MM.1S (cell line): ENCODE results near the gene RREB1.
A peak's percentile ranks its signal among the peaks of the same experiment; 100 is the strongest.
"Not testable (repeated sequence)": the region's sequence is repeated elsewhere in the genome, so short reads cannot be mapped to it uniquely, and the experiment has no call there.

Experiments
- DNase-seq: peaks from one replicate; pipeline ENCODE4 v3.0.0-alpha.2; 2015
- H2AFZ ChIP-seq: fragments of 300-600 bp; sonication (generic); 2 replicates; pipeline ENCODE4 v1.6.0; 2016; ENCODE audit warnings: antibody characterized with exemption, low read length
- H3F3A ChIP-seq: fragments of 300-600 bp; sonication (generic); 2 replicates; pipeline ENCODE4 v1.6.1; 2016; ENCODE audit warnings: mild to moderate bottlenecking, antibody characterized with exemption, low read length, moderate library complexity, mixed read lengths; ENCODE audit not compliant: insufficient read depth
- H3K27ac ChIP-seq: fragments of 300-600 bp; sonication (generic); 2 replicates; pipeline ENCODE4 v1.5.1; 2016; ENCODE audit warnings: mild to moderate bottlenecking, low read length
- H3K27me3 ChIP-seq: fragments of 300-600 bp; sonication (generic); replicated peaks from 2 replicates; pipeline ENCODE4 v1.6.0; 2016; ENCODE audit warnings: low read length; ENCODE audit not compliant: insufficient read depth
- H3K36me3 ChIP-seq: fragments of 300-600 bp; sonication (generic); replicated peaks from 2 replicates; pipeline ENCODE4 v1.6.1; 2016; ENCODE audit warnings: mild to moderate bottlenecking, low read length, mixed read lengths; ENCODE audit not compliant: insufficient read depth
- H3K4me1 ChIP-seq: fragments of 300-600 bp; sonication (generic); 2 replicates; pipeline ENCODE4 v1.6.1; 2016; ENCODE audit warnings: low read length, mixed read lengths
- H3K4me2 ChIP-seq: fragments of 300-600 bp; sonication (generic); 2 replicates; pipeline ENCODE4 v1.6.0; 2016; ENCODE audit warnings: low read depth, low read length
- H3K4me3 ChIP-seq: fragments of 300-600 bp; sonication (generic); 2 replicates; pipeline ENCODE4 v1.5.1; 2016; ENCODE audit warnings: low read length, mixed read lengths
- H3K79me2 ChIP-seq: fragments of 300-600 bp; sonication (generic); 2 replicates; pipeline ENCODE4 v1.6.1; 2016; ENCODE audit warnings: mixed run types, low read length, mixed read lengths
- H3K9ac ChIP-seq: fragments of 300-600 bp; sonication (generic); 2 replicates; pipeline ENCODE4 v1.6.1; 2016; ENCODE audit warnings: low read length, mixed read lengths
- H3K9me2 ChIP-seq: fragments of 300-600 bp; sonication (generic); replicated peaks from 2 replicates; pipeline ENCODE4 v1.6.1; 2016; ENCODE audit warnings: mild to moderate bottlenecking, low read length, mixed read lengths; ENCODE audit not compliant: insufficient read depth
- H3K9me3 ChIP-seq: fragments of 300-600 bp; sonication (generic); replicated peaks from 2 replicates; pipeline ENCODE4 v1.6.1; 2016; ENCODE audit warnings: mild to moderate bottlenecking, low read length, mixed read lengths; ENCODE audit not compliant: insufficient read depth
- H4K20me1 ChIP-seq: fragments of 300-600 bp; sonication (generic); 2 replicates; pipeline ENCODE4 v1.6.1; 2016; ENCODE audit warnings: mild to moderate bottlenecking, low read length, moderate library complexity, mixed read lengths; ENCODE audit not compliant: insufficient read depth
- CTCF ChIP-seq: fragments of 300-600 bp; sonication (generic); IDR thresholded peaks from 2 replicates; pipeline ENCODE4 v1.5.1; 2016; ENCODE audit warnings: antibody characterized with exemption, low read length, mixed read lengths
- EZH2 ChIP-seq: fragments of 300-600 bp; sonication (generic); optimal IDR thresholded peaks from 2 replicates; pipeline ENCODE3; 2017; ENCODE audit warnings: low read depth, mild to moderate bottlenecking, antibody characterized with exemption, low read length, mixed read lengths
- EZH2phosphoT487 ChIP-seq: fragments of 300-600 bp; sonication (generic); IDR thresholded peaks from 2 replicates; pipeline ENCODE4 v1.6.1; 2018; ENCODE audit warnings: antibody characterized with exemption, low read length

The RREB1 gene

GRCh38 chr6:7156643-7157278, 49.0 kb downstream of the RREB1 start:
- Histone ChIP-seq H3K9ac (peak overlapping the region; percentile 55; the same call in 1 of the 2 replicates), H3K36me3 (no peaks in the 10 kb centered on the region), H3K4me3 (peak overlapping the region; percentile 41), H2AFZ (no peak overlapping the region), H3K4me1 (peaks cover 74% of the 10 kb centered on the region), H3K9me2 (no peaks in the 10 kb centered on the region), H3K4me2 (peak overlapping the region; percentile 83), H4K20me1 (no peaks in the 10 kb centered on the region), H3K27me3 (no peaks in the 10 kb centered on the region), H3K9me3 (no peaks in the 10 kb centered on the region), H3F3A (peaks cover 24% of the 10 kb centered on the region), H3K79me2 (peaks cover 87% of the 10 kb centered on the region), H3K27ac (peak overlapping the region; percentile 88)
- DNase-seq = no peak
- no peak for TF ChIP-seq EZH2
- no peak for TF ChIP-seq EZH2phosphoT487
- TF ChIP-seq CTCF = no peak

- H3K27me3 ChIP-seq = not testable (repeated sequence)
- peaks cover 68% of the 10 kb centered on the region for H3K4me1 ChIP-seq
Measured at GRCh38 chr6:7157307-7157706, 49.5 kb downstream of the RREB1 start.

GRCh38 chr6:7157752-7158616, 50.2 kb downstream of the RREB1 start:
- Histone ChIP-seq H3K9ac (no peak overlapping the region), H3F3A (peaks cover 24% of the 10 kb centered on the region), H3K27ac (no peak overlapping the region), H3K9me3 (no peaks in the 10 kb centered on the region), H3K9me2 (no peaks in the 10 kb centered on the region), H3K27me3 (no peaks in the 10 kb centered on the region), H3K4me2 (peak overlapping the region; percentile 5; the same call in 1 of the 2 replicates), H4K20me1 (no peaks in the 10 kb centered on the region), H3K79me2 (peaks cover 87% of the 10 kb centered on the region), H3K36me3 (no peaks in the 10 kb centered on the region), H2AFZ (no peak overlapping the region), H3K4me3 (no peak overlapping the region), H3K4me1 (peaks cover 65% of the 10 kb centered on the region)
- DNase-seq = no peak
- no peak for TF ChIP-seq CTCF
- no peak for TF ChIP-seq EZH2phosphoT487

More at GRCh38 chr6:7157307-7157706, 49.5 kb downstream of the RREB1 start:
- H3K4me3 ChIP-seq, H2AFZ ChIP-seq, H3K9me2 ChIP-seq, H3K9ac ChIP-seq, DNase-seq, H4K20me1 ChIP-seq, H3K36me3 ChIP-seq, H3K4me2 ChIP-seq, H3K9me3 ChIP-seq: not testable (repeated sequence)
- peaks cover 87% of the 10 kb centered on the region for H3K79me2 ChIP-seq
- peak overlapping the region; percentile 88; the same call in 1 of the 2 replicates for H3K27ac ChIP-seq
- peaks cover 24% of the 10 kb centered on the region for H3F3A ChIP-seq
